Measurements from ENCODE around the gene HOXB3.

Gene HOXB3

GRCh38 chr17:48500435-48501426 lies 89.3 kb downstream of the HOXB3 start:
- DNase-seq (ENCODE audit: low read depth) = peak; percentile 64

- DNase-seq (ENCODE audit: low read depth) = peak; percentile 33
Observed at GRCh38 chr17:48499735-48500434, 90.2 kb downstream of the HOXB3 start.

GRCh38 chr17:48499248-48499647 lies 90.8 kb downstream of the HOXB3 start:
- peak; percentile 35 for DNase-seq (ENCODE audit: low read depth)

Data from amniotic epithelial cell (primary cell).